H1 (cell line): ENCODE results near the gene SLC28A1.

ENCODE experiments used
- CEBPB ChIP-seq: IDR thresholded peaks from 2 replicates; pipeline ENCODE4 v1.6.1; 2012; ENCODE audit warnings: low read depth, low read length
- CTCF ChIP-seq, 3 experiments: IDR thresholded peaks; 1 replicate in 2 of 3; 2 replicates in 1 of 3; pipeline versions ENCODE4 v1.5.1 to v1.6.1; 2011; ENCODE audit warnings: low read length in 3 of 3, mild to moderate bottlenecking in 3 of 3, inconsistent platforms in 2 of 3, low read depth in 1 of 3, moderate library complexity in 1 of 3; ENCODE audit not compliant: insufficient read depth in 1 of 3; ENCODE audit errors: control extremely low read depth in 1 of 3
- EP300 ChIP-seq, 2 experiments: IDR thresholded peaks; 1 replicate in 1 of 2; 2 replicates in 1 of 2; pipeline ENCODE4 v1.6.1; 2011 to 2012; ENCODE audit warnings: low read depth in 2 of 2, low read length in 2 of 2, mild to moderate bottlenecking in 2 of 2, borderline replicate concordance in 1 of 2, inconsistent platforms in 1 of 2, moderate library complexity in 1 of 2
- HDAC2 ChIP-seq, 2 experiments: fragments of 300-600 bp in 1 of 2; sonication (generic) in 1 of 2; IDR thresholded peaks; 2 replicates each; pipeline ENCODE4 v1.6.1; 2011 to 2012; ENCODE audit warnings: low read depth in 2 of 2, low read length in 2 of 2, mild to moderate bottlenecking in 2 of 2, moderate library complexity in 2 of 2, borderline replicate concordance in 1 of 2, inconsistent platforms in 1 of 2
- NRF1 ChIP-seq: IDR thresholded peaks from 2 replicates; pipeline ENCODE4 v1.6.1; 2011; ENCODE audit warnings: mild to moderate bottlenecking, low read depth, low read length, improper control_type of control experiment
- POLR2A ChIP-seq, 2 experiments: IDR thresholded peaks; 1 replicate in 1 of 2; 2 replicates in 1 of 2; pipeline ENCODE4 v1.6.1; 2011; ENCODE audit warnings: low read depth in 2 of 2, low read length in 2 of 2, mild to moderate bottlenecking in 2 of 2; ENCODE audit errors: control extremely low read depth in 1 of 2
- USF2 ChIP-seq: IDR thresholded peaks from 2 replicates; pipeline ENCODE4 v1.6.1; 2011; ENCODE audit warnings: low read length, improper control_type of control experiment
- TF ChIP-seq, protein P1 (sequence below): fragments of 300-600 bp; sonication (generic); IDR thresholded peaks from 2 replicates; pipeline ENCODE4 v1.7.1; 2012; ENCODE audit warnings: low read length, moderate library complexity, mild to moderate bottlenecking, inconsistent platforms; ENCODE audit not compliant: insufficient replicate concordance

DNA sequence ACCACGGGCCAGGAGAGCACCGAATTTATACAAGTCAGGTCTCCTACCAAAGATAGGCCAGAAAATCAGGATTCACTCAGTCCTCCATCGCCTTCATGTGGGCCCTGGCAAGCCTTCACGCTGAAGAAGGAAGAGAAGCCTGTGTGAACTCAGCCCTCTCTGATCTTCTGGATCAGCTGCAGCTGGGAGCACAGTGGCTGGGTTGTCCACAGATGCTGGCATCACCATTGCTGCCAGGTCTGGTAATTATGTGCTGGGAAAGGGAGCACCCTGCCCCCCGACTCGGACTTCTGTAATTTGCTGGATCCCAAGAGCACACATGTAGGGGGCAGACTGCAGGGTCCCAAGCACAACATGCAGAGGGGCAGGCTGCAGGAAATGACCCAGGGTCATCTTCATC is 84.8 kb downstream of the SLC28A1 start:
- TF ChIP-seq, protein P1, sequence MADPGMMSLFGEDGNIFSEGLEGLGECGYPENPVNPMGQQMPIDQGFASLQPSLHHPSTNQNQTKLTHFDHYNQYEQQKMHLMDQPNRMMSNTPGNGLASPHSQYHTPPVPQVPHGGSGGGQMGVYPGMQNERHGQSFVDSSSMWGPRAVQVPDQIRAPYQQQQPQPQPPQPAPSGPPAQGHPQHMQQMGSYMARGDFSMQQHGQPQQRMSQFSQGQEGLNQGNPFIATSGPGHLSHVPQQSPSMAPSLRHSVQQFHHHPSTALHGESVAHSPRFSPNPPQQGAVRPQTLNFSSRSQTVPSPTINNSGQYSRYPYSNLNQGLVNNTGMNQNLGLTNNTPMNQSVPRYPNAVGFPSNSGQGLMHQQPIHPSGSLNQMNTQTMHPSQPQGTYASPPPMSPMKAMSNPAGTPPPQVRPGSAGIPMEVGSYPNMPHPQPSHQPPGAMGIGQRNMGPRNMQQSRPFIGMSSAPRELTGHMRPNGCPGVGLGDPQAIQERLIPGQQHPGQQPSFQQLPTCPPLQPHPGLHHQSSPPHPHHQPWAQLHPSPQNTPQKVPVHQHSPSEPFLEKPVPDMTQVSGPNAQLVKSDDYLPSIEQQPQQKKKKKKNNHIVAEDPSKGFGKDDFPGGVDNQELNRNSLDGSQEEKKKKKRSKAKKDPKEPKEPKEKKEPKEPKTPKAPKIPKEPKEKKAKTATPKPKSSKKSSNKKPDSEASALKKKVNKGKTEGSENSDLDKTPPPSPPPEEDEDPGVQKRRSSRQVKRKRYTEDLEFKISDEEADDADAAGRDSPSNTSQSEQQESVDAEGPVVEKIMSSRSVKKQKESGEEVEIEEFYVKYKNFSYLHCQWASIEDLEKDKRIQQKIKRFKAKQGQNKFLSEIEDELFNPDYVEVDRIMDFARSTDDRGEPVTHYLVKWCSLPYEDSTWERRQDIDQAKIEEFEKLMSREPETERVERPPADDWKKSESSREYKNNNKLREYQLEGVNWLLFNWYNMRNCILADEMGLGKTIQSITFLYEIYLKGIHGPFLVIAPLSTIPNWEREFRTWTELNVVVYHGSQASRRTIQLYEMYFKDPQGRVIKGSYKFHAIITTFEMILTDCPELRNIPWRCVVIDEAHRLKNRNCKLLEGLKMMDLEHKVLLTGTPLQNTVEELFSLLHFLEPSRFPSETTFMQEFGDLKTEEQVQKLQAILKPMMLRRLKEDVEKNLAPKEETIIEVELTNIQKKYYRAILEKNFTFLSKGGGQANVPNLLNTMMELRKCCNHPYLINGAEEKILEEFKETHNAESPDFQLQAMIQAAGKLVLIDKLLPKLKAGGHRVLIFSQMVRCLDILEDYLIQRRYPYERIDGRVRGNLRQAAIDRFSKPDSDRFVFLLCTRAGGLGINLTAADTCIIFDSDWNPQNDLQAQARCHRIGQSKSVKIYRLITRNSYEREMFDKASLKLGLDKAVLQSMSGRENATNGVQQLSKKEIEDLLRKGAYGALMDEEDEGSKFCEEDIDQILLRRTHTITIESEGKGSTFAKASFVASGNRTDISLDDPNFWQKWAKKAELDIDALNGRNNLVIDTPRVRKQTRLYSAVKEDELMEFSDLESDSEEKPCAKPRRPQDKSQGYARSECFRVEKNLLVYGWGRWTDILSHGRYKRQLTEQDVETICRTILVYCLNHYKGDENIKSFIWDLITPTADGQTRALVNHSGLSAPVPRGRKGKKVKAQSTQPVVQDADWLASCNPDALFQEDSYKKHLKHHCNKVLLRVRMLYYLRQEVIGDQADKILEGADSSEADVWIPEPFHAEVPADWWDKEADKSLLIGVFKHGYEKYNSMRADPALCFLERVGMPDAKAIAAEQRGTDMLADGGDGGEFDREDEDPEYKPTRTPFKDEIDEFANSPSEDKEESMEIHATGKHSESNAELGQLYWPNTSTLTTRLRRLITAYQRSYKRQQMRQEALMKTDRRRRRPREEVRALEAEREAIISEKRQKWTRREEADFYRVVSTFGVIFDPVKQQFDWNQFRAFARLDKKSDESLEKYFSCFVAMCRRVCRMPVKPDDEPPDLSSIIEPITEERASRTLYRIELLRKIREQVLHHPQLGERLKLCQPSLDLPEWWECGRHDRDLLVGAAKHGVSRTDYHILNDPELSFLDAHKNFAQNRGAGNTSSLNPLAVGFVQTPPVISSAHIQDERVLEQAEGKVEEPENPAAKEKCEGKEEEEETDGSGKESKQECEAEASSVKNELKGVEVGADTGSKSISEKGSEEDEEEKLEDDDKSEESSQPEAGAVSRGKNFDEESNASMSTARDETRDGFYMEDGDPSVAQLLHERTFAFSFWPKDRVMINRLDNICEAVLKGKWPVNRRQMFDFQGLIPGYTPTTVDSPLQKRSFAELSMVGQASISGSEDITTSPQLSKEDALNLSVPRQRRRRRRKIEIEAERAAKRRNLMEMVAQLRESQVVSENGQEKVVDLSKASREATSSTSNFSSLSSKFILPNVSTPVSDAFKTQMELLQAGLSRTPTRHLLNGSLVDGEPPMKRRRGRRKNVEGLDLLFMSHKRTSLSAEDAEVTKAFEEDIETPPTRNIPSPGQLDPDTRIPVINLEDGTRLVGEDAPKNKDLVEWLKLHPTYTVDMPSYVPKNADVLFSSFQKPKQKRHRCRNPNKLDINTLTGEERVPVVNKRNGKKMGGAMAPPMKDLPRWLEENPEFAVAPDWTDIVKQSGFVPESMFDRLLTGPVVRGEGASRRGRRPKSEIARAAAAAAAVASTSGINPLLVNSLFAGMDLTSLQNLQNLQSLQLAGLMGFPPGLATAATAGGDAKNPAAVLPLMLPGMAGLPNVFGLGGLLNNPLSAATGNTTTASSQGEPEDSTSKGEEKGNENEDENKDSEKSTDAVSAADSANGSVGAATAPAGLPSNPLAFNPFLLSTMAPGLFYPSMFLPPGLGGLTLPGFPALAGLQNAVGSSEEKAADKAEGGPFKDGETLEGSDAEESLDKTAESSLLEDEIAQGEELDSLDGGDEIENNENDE = no peak
- TF ChIP-seq POLR2A (IDR thresholded peaks at IDR 0.05; ENCODE audit: control extremely low read depth in 1 of 2, low read depth in 2 of 2, low read length in 2 of 2) (no peak), USF2 (no peak), CTCF (IDR thresholded peaks at IDR 0.05; ENCODE audit: control extremely low read depth in 1 of 3, insufficient read depth in 1 of 3, low read depth in 1 of 3, low read length in 3 of 3) (no peak), HDAC2 (IDR thresholded peaks at IDR 0.05; ENCODE audit: borderline replicate concordance in 1 of 2, low read depth in 2 of 2, low read length in 2 of 2) (no peak), EP300 (IDR thresholded peaks at IDR 0.05; ENCODE audit: borderline replicate concordance in 1 of 2, low read depth in 2 of 2, low read length in 2 of 2) (no peak), NRF1 (no peak), CEBPB (no peak)
